Caco-2 (cell line): ENCODE measurements around the gene IL22RA1. TPM values are rescaled to one million over a fixed set of nuclear protein-coding genes. Genes with fewer than 3 reads are reported as not detected.

Experiments used
- BruUV-seq: library from RNA; stranded (reverse); fragments of 400-500 nt; replicated peaks from 2 replicates; lab custom pipeline; 2021; lab: Mats Ljungman, UMichigan
- CTCF ChIA-PET: fragments of 300-600 bp; sonication (Branson Sonifier 250); formaldehyde crosslinking; loops from one replicate; lab custom pipeline; 2022; ENCODE audit warnings: antibody characterized with exemption; lab: Charles Lee
- POLR2A ChIA-PET: fragments of 300-600 bp; sonication (Branson Sonifier 250); formaldehyde crosslinking; loops from one replicate; lab custom pipeline; 2022; ENCODE audit warnings: antibody characterized with exemption; lab: Charles Lee
- DNase-seq, 2 experiments: peaks; one replicate each; pipeline versions ENCODE4 v3.0.0 to v3.0.0-alpha.2; 2020 to 2022
- H3K27me3 ChIP-seq: replicated peaks from 2 replicates; pipeline ENCODE4 v1.6.0; 2011; ENCODE audit warnings: low read length; ENCODE audit not compliant: control insufficient read depth, insufficient read depth
- H3K36me3 ChIP-seq: 2 replicates; pipeline ENCODE4 v1.5.1; 2011; ENCODE audit warnings: low read length; ENCODE audit not compliant: control insufficient read depth, insufficient read depth
- H3K4me1 ChIP-seq: fragments of 250-450 bp; sonication (Bioruptor Pico); 2 replicates; pipeline ENCODE4 v1.5.1; 2020; ENCODE audit warnings: mild to moderate bottlenecking
- H3K4me3 ChIP-seq: 2 replicates; pipeline ENCODE4 v1.5.1; 2011; ENCODE audit warnings: low read depth, mild to moderate bottlenecking, control low read depth, low read length
- H3K9me3 ChIP-seq: fragments of 250-450 bp; sonication (Bioruptor Pico); 2 replicates; pipeline ENCODE4 v1.5.1; 2020; ENCODE audit warnings: mild to moderate bottlenecking, moderate library complexity
- H3K27ac Mint-ChIP-seq: one replicate; pipeline ENCODE4 v1.8.0; 2022; ENCODE audit warnings: mixed read lengths; ENCODE audit not compliant: unreplicated experiment
- H3K27me3 Mint-ChIP-seq: one replicate; pipeline ENCODE4 v1.8.0; 2022; ENCODE audit warnings: mixed read lengths; ENCODE audit not compliant: insufficient read depth, unreplicated experiment
- H3K36me3 Mint-ChIP-seq: one replicate; pipeline ENCODE4 v1.8.0; 2022; ENCODE audit warnings: mild to moderate bottlenecking, mixed read lengths; ENCODE audit not compliant: insufficient read depth, unreplicated experiment
- H3K4me1 Mint-ChIP-seq: one replicate; pipeline ENCODE4 v1.8.0; 2022; ENCODE audit warnings: low read depth, mixed read lengths; ENCODE audit not compliant: unreplicated experiment
- H3K4me3 Mint-ChIP-seq: one replicate; pipeline ENCODE4 v1.8.0; 2022; ENCODE audit warnings: mild to moderate bottlenecking, moderate library complexity, mixed read lengths; ENCODE audit not compliant: unreplicated experiment
- H3K9me3 Mint-ChIP-seq: one replicate; pipeline ENCODE4 v1.8.0; 2022; ENCODE audit warnings: mixed read lengths; ENCODE audit not compliant: unreplicated experiment
- CTCF ChIP-seq, 2 experiments: fragments of 200-600 bp in 1 of 2; IDR thresholded peaks; 1 replicate in 1 of 2; 2 replicates in 1 of 2; pipeline versions ENCODE4 v1.5.1 to v1.8.0; 2011 to 2022; ENCODE audit warnings: antibody characterized with exemption in 1 of 2, control low read depth in 1 of 2, inconsistent platforms in 1 of 2, low read depth in 1 of 2, low read length in 1 of 2, mild to moderate bottlenecking in 1 of 2, moderate library complexity in 1 of 2; ENCODE audit not compliant: insufficient read depth in 1 of 2, severe bottlenecking in 1 of 2, unreplicated experiment in 1 of 2
- intact Hi-C: fragments of 100-400 bp; cut with micrococcal nuclease; formaldehyde crosslinking; loops from one replicate; pipeline ENCODE4 v1.10.0; 2022; ENCODE audit not compliant: unreplicated experiment
- total RNA-seq: library from RNA; stranded (reverse); gene quantifications from 2 replicates; pipeline ENCODE4 v1.2.3, GENCODE V29; 2022

IL22RA1 gene
- total RNA-seq, 1 experiment from 2014 or later, result 2.5 TPM

GRCh38 chr1:24164004-24164403 is 21.1 kb upstream of the IL22RA1 start:
- CTCF ChIA-PET, result interaction anchor here (0.9 kb wide), 1 partner anchor 35 kb away, joined by 3 read pairs; no protein-coding TSS in a partner anchor

GRCh38 chr1:24162201-24162600 is 19.3 kb upstream of the IL22RA1 start:
- H3K4me3 ChIP-seq, result no peak overlapping the region
- no peaks in the 10 kb centered on the region for H3K9me3 ChIP-seq
- ChIA-PET CTCF (no interaction called here), POLR2A (no interaction called here)
- Mint-ChIP-seq H3K9me3 (peaks cover 11% of the 10 kb centered on the region), H3K36me3 (peaks cover 34% of the 10 kb centered on the region), H3K27ac (no peak overlapping the region), H3K4me3 (no peak overlapping the region), H3K4me1 (peaks cover 18% of the 10 kb centered on the region), H3K27me3 (no peaks in the 10 kb centered on the region)
- DNase-seq, result no peak
- no peaks in the 10 kb centered on the region for H3K27me3 ChIP-seq
- intact Hi-C loops, result no loop called here
- TF ChIP-seq CTCF (IDR thresholded peaks at IDR 0.05; ENCODE audit: insufficient read depth in 1 of 2, low read depth in 1 of 2, low read length in 1 of 2, severe bottlenecking in 1 of 2, unreplicated experiment in 1 of 2), result no peak
- H3K36me3 ChIP-seq, result no peaks in the 10 kb centered on the region
- no peaks in the 10 kb centered on the region; the same call in 1 of the 2 replicates for H3K4me1 ChIP-seq
- no TSS peak for BruUV-seq

More at GRCh38 chr1:24164004-24164403, 21.1 kb upstream of the IL22RA1 start:
- Histone ChIP-seq H3K36me3 (no peaks in the 10 kb centered on the region), H3K9me3 (no peaks in the 10 kb centered on the region), H3K4me1 (no peaks in the 10 kb centered on the region; the same call in 1 of the 2 replicates), H3K27me3 (no peaks in the 10 kb centered on the region), H3K4me3 (no peak overlapping the region)
- no peaks in the 10 kb centered on the region for H3K27me3 Mint-ChIP-seq
- no peak overlapping the region for H3K27ac Mint-ChIP-seq
- H3K4me1 Mint-ChIP-seq, result peaks cover 18% of the 10 kb centered on the region
- POLR2A ChIA-PET, result interaction anchor here (1.0 to 1.3 kb wide), 2 partner anchors 13 to 14 kb away, joined by 3 to 5 read pairs; no protein-coding TSS in a partner anchor
- peaks cover 11% of the 10 kb centered on the region for H3K9me3 Mint-ChIP-seq
- H3K4me3 Mint-ChIP-seq, result no peak overlapping the region
- no TSS peak for BruUV-seq
- no peak for TF ChIP-seq CTCF (IDR thresholded peaks at IDR 0.05; ENCODE audit: insufficient read depth in 1 of 2, low read depth in 1 of 2, low read length in 1 of 2, severe bottlenecking in 1 of 2, unreplicated experiment in 1 of 2)
- DNase-seq, result no peak
- intact Hi-C loops, result no loop called here
- H3K36me3 Mint-ChIP-seq, result peaks cover 29% of the 10 kb centered on the region

- no peak overlapping the region for H3K27ac Mint-ChIP-seq
- H3K9me3 Mint-ChIP-seq, result peaks cover 7% of the 10 kb centered on the region
Observed at GRCh38 chr1:24161270-24161669, 18.3 kb upstream of the IL22RA1 start.

More at GRCh38 chr1:24161270-24161669, 18.3 kb upstream of the IL22RA1 start:
- Histone ChIP-seq H3K4me3 (no peak overlapping the region), H3K4me1 (no peaks in the 10 kb centered on the region; the same call in 1 of the 2 replicates), H3K36me3 (no peaks in the 10 kb centered on the region), H3K27me3 (no peaks in the 10 kb centered on the region), H3K9me3 (no peaks in the 10 kb centered on the region)
- intact Hi-C loops, result no loop called here
- no peak for TF ChIP-seq CTCF (IDR thresholded peaks at IDR 0.05; ENCODE audit: insufficient read depth in 1 of 2, low read depth in 1 of 2, low read length in 1 of 2, severe bottlenecking in 1 of 2, unreplicated experiment in 1 of 2)
- POLR2A ChIA-PET, result interaction anchor here (0.7 kb wide), 1 partner anchor 11 kb away, joined by 4 read pairs; no protein-coding TSS in a partner anchor
- H3K4me3 Mint-ChIP-seq, result no peak overlapping the region
- no peaks in the 10 kb centered on the region for H3K27me3 Mint-ChIP-seq
- no peak for DNase-seq
- H3K4me1 Mint-ChIP-seq, result peaks cover 16% of the 10 kb centered on the region
- CTCF ChIA-PET, result no interaction called here
- H3K36me3 Mint-ChIP-seq, result peaks cover 31% of the 10 kb centered on the region
- BruUV-seq, result no TSS peak
